NCI-H345 treated with DMSO at 0.1 percent for 48 hours (cell line): ENCODE results near the gene FXR1.
"Not testable (repeated sequence)": the region's sequence is repeated elsewhere in the genome, so short reads cannot be mapped to it uniquely, and the experiment has no call there.

Experiments
- DNase-seq: peaks from one replicate; lab custom pipeline; 2025; ENCODE audit not compliant: unreplicated experiment; lab: John Stamatoyannopoulos, UW

Gene FXR1

DNA sequence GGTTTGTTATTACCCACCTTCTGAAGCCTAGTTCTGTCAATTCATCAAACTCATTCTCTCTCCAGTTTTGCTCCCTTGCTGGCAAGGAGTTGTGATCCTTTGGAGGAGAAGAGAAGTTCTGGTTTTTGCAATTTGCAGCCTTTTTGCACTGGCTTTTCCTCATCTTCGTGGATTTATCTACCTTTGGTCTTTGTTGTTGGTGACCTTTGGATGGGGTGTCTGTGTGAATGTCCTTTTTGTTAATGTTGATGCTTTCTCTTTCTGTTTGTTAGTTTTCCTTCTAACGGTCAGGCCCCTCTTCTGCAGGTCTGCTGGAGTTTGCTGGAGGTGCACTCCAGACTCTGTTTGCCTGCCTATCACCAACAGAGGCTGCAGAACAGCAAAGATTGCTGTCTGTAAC, 91.0 kb downstream of the FXR1 start:
- DNase-seq: not testable (repeated sequence)

DNA sequence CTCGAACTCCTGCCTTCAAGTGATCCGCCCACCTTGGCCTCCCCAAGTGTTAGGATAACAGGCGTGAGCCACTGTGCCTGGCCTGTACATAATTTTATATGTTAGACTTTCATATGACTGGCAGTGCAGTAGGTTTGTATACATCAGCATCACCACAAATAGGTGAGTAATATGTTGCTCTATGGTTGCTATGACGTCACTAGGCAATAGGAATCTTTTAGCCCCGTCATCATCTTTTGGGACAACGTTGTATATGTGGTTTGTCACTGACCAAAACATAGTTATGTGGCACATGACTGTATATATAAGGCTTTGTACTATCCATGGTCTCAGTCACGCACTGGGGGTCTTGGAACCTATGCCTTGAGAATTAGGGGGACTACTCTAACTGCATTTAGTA, 94.1 kb downstream of the FXR1 start:
- DNase-seq: no peak

DNA sequence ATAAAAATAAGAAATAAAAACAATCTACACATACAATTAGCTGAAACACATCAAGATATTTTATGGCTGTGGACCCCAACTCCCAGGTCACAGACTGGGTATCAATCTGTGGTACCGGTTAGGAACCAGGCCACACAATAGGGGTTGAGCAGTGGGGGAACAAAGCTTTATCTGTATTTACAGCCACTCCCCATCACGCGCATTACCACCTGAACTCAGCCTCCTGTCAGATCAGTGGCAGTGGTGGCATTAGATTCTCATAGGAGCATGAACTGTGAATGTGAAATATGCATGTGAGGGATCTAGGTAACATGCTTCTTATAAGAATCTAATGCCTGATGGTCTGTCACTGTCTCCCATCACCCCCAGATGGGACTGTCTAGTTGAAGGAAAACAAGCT, 94.8 kb downstream of the FXR1 start:
- DNase-seq: no peak

DNA sequence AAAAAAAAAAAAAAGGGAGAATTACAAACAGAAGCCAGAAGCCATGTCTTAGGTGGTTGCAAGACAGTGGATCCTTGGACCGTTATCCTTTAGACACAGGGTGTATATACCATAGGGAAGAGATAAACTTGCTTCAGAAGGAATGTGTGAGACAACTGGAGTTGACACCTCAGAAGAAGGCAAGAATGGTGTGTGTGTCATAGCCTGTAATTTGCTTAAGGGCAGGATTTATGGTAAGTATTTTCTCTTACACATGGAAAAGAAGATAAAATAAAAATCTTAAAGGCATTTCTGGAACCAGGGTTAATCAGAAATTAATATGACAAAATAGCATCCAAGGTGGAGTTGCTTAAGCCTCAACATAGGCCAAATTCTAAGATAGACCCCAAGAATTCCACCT, 96.3 kb downstream of the FXR1 start:
- no peak for DNase-seq

DNA sequence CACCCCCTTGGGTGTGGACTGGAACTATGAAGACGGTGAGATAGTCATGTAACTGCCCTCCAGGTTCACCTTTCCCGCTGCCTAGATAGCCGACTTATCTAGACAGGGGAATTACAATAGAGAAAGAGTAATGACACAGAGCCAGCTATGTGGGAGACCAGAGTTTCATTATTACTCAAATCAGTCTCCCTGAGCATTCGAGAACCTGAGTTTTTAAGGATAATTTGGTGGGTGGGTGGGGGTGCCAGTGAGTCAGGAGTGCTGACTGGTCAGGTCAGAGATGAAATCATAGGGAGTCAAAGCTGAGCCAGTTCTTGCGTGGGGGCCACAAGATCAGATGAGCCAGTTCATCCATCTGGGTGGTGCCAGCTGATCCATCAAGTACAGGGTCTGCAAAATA, 96.8 kb downstream of the FXR1 start:
- no peak for DNase-seq

DNA sequence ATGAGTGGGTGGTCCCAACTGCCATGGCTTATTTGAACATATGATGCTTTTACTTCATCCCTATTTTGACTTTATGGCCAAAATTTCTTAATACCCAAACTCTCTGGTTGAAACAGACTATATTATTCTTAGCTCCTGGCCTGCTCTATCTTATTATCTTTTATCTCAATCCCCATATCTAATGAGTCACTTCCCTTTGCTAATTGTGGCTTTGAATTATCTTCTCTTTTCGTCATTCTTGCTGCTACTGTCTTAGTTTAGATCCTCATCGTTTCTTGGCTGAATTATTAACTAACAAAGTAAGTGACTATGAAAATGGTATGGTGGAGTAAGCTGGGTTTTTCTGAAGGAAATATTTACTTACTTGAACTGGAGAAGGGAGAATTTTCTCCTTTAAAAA, 105.2 kb downstream of the FXR1 start:
- DNase-seq: no peak

DNA sequence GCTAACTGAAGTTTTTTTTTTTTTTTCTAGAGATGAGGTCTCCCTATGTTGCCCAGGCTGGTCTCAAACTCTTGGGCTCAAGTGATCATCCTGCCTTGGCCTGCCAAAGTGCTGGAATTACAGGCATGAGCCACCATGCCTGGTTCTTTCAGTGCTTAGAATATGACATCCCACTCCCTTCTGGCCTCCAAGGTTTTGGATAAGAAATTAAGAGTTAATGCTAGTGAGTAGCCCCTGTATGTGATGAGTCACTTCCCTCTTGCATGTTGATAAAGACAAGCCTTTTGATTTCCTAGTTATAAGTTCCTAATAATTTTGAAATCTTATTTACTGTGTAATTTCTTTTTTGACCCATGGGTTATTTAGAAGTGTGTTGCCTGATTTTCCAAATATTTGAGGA, 112.7 kb downstream of the FXR1 start:
- DNase-seq: no peak

DNA sequence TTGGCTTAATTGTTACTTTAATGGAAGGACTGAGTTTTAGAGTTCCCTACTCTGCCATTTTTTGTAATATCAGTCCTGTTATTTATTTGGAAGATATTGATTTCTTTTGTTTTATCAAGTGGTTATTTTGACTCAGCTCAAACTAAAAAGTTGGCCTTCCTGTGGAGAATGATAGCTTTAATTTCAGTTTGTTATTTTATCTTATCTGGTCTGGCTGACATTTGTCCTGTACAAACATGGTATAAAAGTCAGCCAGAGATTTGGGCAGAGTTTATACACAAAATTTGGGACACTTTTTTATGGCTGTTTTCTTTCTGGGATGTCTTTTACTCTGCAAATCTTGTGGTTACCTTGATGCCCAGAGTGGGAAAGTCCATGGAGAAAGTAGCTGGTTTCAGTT, 118.5 kb downstream of the FXR1 start:
- no peak for DNase-seq
